GM18520 (cell line): ENCODE results near the gene FAS.
"Not testable (repeated sequence)": the region's sequence is repeated elsewhere in the genome, so short reads cannot be mapped to it uniquely, and the experiment has no call there.

ENCODE experiments used
- ATAC-seq: cut with Tn5 transposase; IDR thresholded peaks from one replicate; pipeline ENCODE4 v1.9.1; 2021; ENCODE audit not compliant: unreplicated experiment

The FAS gene

GRCh38 chr10:88991899-88992320 lies 1.3 kb downstream of the FAS start:
- ATAC-seq: no peak

- ATAC-seq: no peak
Measured at GRCh38 chr10:88992921-88993524, 2.4 kb downstream of the FAS start.

GRCh38 chr10:88994019-88994418 lies 3.4 kb downstream of the FAS start:
- ATAC-seq: no peak

GRCh38 chr10:88995156-88995876 lies 4.7 kb downstream of the FAS start:
- ATAC-seq: no peak

- ATAC-seq: peak; percentile 39
Measured at GRCh38 chr10:88996927-88997326, 6.3 kb downstream of the FAS start.

- no peak for ATAC-seq
Measured at GRCh38 chr10:88999625-89000024, 9.0 kb downstream of the FAS start.

GRCh38 chr10:89001024-89001728 lies 10.6 kb downstream of the FAS start:
- peak; percentile 36 for ATAC-seq

- ATAC-seq: no peak
Measured at GRCh38 chr10:89001729-89002072, 11.1 kb downstream of the FAS start.

GRCh38 chr10:89002226-89002978 lies 11.8 kb downstream of the FAS start:
- no peak for ATAC-seq

- ATAC-seq: no peak
Measured at GRCh38 chr10:89003344-89003743, 12.7 kb downstream of the FAS start.

- ATAC-seq: no peak
Measured at GRCh38 chr10:89007129-89007893, 16.7 kb downstream of the FAS start.

- not testable (repeated sequence) for ATAC-seq
Measured at GRCh38 chr10:89018700-89019346, 28.2 kb downstream of the FAS start.

- ATAC-seq: no peak
Measured at GRCh38 chr10:89019569-89020327, 29.1 kb downstream of the FAS start.

- not testable (repeated sequence) for ATAC-seq
Measured at GRCh38 chr10:89021526-89021925, 30.9 kb downstream of the FAS start.

- ATAC-seq: no peak
Measured at GRCh38 chr10:89022734-89023133, 32.1 kb downstream of the FAS start.

- no peak for ATAC-seq
Measured at GRCh38 chr10:89025453-89025852, 34.9 kb downstream of the FAS start.

- no peak for ATAC-seq
Measured at GRCh38 chr10:89029181-89029580, 38.6 kb downstream of the FAS start.

- ATAC-seq: no peak
Measured at GRCh38 chr10:89029785-89030437, 39.3 kb downstream of the FAS start.

GRCh38 chr10:89030791-89031190 lies 40.2 kb downstream of the FAS start:
- ATAC-seq: no peak
